GM19193 (cell line): Measurements from ENCODE around the gene C15orf39.

Experiments used
- POLR2A ChIP-seq: IDR thresholded peaks from 4 replicates; pipeline ENCODE4 v1.6.1; 2011; ENCODE audit not compliant: insufficient read depth, insufficient read length; ENCODE audit errors: extremely low read depth

C15orf39 gene

GRCh38 chr15:75200391-75200764 is 1.3 kb upstream of the C15orf39 start:
- no peak for TF ChIP-seq POLR2A

- TF ChIP-seq POLR2A: peak; percentile 11
Measured at GRCh38 chr15:75200765-75201615, 692 bp upstream of the C15orf39 start.

GRCh38 chr15:75202251-75203016 is 752 bp downstream of the C15orf39 start:
- TF ChIP-seq POLR2A: peak; percentile 77

- TF ChIP-seq POLR2A: no peak
Measured at GRCh38 chr15:75203017-75203907, 1.6 kb downstream of the C15orf39 start.

- peak; percentile 51 for TF ChIP-seq POLR2A
Measured at GRCh38 chr15:75203908-75204263, 2.2 kb downstream of the C15orf39 start.

GRCh38 chr15:75204340-75205063 is 2.8 kb downstream of the C15orf39 start:
- TF ChIP-seq POLR2A: no peak

- TF ChIP-seq POLR2A: no peak
Measured at GRCh38 chr15:75205064-75205395, 3.3 kb downstream of the C15orf39 start.

GRCh38 chr15:75206006-75206405 is 4.3 kb downstream of the C15orf39 start:
- no peak for TF ChIP-seq POLR2A

GRCh38 chr15:75206803-75207617 is 5.3 kb downstream of the C15orf39 start:
- no peak for TF ChIP-seq POLR2A

GRCh38 chr15:75207618-75208500 is 6.2 kb downstream of the C15orf39 start:
- no peak for TF ChIP-seq POLR2A

GRCh38 chr15:75208501-75209288 is 7.0 kb downstream of the C15orf39 start:
- TF ChIP-seq POLR2A: peak; percentile 14

- TF ChIP-seq POLR2A: no peak
Measured at GRCh38 chr15:75209289-75209676, 7.6 kb downstream of the C15orf39 start.
